GM21381 (cell line): ENCODE results near the gene DNAJC17.

Experiments used
- ATAC-seq: cut with Tn5 transposase; IDR thresholded peaks from one replicate; pipeline ENCODE4 v1.9.1; 2021; ENCODE audit warnings: mild to moderate bottlenecking, moderate library complexity; ENCODE audit not compliant: unreplicated experiment

The DNAJC17 gene

GRCh38 chr15:40767838-40768500 lies 39.3 kb downstream of the DNAJC17 start:
- no peak for ATAC-seq

DNA sequence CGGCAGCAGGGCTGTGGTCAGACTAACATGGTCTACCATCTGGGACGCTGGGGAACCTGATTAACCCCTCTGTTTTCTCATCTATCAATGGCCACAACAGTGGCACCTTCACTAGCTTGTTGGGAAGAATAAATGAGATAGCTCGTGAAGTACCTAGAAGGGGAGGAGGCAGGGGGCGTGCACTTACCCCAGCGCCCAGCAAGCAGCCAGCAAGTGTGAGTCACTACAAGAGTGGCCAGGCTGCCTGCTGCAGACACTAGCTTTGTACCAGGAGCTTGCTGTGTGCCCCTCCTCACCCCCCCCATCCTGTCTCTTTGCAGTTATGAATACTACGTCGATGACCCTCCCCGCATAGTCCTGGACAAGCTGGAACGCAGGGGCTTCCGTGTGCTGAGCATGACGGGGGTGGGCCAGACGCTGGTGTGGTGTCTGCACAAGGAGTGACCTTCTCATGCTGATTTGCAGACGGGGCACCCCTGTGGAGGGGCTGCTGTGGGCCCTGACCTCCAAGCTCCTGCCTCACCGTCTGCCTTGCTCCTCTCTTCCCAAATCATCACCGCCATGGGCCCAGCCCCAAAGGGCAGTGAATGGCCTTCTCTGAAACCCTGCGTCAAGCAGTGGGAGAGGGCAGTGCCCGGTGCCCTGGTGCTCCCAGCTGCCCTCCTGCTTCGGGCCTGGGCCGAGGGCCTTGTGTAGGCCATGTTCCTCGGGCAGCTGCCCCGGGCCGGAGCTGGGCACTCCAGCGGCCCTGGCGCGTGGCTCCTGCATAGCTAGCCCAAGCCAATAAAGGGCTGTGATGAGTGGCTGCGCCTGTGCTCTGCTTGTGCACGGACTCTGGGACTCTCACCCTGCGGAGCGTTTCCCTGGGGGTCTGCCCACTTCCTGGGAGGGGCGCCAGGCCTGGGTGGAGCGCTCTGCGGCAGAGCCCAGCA lies 40.1 kb downstream of the DNAJC17 start:
- ATAC-seq = no peak

GRCh38 chr15:40766194-40766815 lies 41.0 kb downstream of the DNAJC17 start:
- ATAC-seq = no peak

DNA sequence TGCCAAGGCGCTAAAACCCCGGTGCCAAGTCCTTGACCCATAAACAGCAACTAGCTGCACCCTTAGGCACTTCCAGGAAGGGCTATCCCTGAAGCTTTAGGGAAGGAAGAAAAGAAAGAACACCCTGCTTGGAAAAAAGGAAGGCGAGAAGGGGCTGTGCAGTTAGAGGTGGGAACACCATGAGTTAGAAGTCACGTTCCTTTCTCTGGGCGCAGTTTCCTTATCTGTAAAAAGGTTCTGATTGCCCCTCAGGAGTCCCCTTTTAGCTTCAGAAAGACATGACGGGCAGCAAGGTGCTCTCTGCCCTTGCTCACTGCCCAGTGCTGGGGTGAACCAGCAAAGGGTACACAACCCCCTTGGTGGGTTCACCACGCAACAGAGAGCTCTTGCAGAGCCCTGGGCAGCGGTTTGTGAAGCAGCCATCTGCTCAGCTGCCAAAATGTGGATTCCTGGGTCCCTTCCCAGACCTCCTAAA lies 42.6 kb downstream of the DNAJC17 start:
- ATAC-seq = no peak

GRCh38 chr15:40763801-40764628 lies 43.3 kb downstream of the DNAJC17 start, which contains the start of gene GCHFR:
Gene GCHFR, plus strand, starts transcription at chr15:40764068. Its CDS starts 113 bp downstream, at chr15:40764181.
- ATAC-seq = peak; percentile 49

DNA sequence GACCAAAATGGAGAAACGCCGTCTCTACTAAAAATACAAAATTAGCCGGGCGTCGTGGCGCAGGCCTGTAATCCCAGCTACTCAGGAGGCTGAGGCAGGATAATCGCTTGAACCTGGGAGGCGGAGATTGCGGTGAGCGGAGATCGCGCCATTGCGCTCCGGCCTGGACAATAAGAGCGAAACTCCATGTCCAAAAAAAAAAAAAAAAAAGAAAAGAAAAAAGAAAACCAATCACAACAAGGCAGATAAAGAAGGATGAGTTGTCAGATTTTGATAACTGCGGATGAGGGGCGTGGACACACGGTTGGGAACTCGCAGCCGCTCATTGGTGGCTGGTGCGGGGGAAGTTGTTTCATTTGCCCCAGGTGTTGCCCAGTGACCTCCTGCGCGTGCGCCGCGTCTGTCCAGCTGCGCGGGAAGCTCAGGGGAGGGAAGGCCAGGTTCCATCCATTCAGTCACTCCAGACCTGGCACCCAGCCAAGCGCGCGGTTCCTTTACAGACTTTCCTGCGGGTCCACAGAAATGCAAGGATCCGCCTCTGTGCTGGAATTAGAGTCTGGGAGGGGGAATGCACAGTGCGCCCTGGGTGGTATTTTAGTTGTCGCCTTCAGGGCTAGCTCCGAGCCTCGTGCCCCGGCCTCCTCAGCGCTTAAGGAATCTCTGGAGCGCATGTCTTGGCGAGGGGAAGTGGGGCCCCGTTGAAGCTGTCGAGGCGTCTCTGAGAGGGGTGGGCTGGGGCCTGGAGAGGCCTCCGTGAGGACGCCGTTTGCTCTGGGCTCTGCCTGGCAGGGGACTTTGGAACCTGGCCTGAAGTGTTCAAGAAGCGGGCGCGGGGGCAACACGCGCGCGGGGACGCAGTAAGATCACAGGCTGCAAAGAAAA lies 44.1 kb downstream of the DNAJC17 start:
- ATAC-seq = no peak

DNA sequence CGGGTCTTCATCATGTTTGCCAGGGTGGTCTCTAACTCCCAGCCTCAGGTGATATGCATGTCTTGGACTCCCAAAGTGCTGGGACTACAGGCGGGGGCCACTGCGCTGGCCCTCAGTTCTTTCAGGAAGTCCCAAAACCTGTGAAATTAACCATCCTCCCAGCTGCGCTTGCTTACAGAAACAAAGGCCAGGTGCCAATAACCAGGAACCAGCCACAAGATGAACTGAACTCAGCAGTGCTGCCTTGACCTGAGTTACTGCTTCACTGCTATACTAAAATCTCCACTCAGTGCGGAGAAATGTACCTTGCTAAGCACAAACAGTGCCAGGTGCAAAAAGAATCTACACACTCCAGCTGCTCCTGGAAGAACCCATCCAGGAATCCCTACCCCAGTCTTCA lies 47.3 kb downstream of the DNAJC17 start:
- no peak for ATAC-seq

DNA sequence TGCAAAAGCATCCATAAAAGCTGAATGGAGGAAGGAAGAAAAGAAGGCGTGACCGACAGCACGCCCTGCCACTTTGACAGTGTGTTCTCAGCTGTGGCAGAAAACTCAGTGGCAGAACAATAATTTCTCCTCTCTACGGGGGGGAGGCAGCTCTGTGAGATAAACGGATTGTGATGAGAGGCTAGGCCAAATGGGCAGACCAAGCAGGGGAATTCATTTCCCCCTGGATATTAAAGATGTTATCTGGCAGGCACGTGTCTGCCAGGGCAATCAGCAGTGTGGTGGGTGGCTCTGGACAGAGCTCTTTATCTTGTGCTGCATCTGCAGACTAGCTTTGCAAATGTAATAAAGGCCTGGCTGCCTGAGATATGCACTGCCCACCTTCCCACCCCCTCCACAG lies 50.3 kb downstream of the DNAJC17 start:
- ATAC-seq = no peak

- no peak for ATAC-seq
Measured at GRCh38 chr15:40755812-40756208, 51.5 kb downstream of the DNAJC17 start.

GRCh38 chr15:40754883-40755811 lies 52.1 kb downstream of the DNAJC17 start, which contains the start of gene RMDN3:
Gene RMDN3, minus strand, starts transcription at chr15:40755254. Its CDS starts 471 bp downstream, at chr15:40754783.
- peak; percentile 82 for ATAC-seq

- peak; percentile 12 for ATAC-seq
Measured at GRCh38 chr15:40754574-40754882, 52.7 kb downstream of the DNAJC17 start.

GRCh38 chr15:40751745-40752144 lies 55.5 kb downstream of the DNAJC17 start:
- ATAC-seq = no peak

DNA sequence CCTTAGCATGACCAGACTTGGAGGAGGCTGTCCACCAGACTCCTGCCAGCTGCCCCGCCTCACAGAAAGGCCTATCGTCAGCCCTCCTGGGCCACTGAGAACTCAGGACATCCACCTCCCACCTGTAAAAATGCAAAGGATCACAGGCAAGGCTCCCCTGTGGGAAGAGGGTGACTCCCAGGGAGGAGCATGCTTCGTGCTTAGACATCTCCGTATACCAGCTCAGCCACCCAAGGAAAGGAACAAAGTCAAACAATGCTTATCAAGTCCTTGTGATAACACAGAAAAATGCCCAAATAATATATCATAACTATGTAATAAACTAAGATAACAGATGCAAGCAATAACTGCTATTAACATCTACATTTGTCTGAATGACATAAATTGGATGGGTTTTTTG lies 56.4 kb downstream of the DNAJC17 start:
- ATAC-seq = no peak

DNA sequence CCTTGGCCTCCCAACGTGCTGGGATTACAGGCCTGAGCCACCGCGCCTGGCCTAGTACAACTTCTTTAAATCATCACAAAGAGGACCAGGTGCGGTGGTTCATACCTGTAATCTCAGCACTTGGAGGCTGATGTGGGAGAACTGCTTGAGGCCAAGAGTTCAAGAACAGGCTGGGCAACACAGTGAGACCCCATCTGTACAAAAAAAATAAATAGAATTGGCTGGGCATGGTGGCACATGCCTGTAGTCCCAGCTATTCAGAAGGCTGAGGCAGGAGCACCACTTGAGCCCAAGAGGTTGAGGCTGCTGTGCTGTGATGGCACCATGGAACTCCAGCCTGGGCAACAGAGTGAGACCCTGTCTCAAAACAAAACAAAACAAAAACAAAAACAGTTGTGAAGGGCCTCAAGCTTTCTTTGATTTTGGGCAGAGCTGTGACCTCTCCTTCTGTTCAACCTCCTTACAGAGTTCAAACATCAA lies 58.1 kb downstream of the DNAJC17 start:
- ATAC-seq = no peak

DNA sequence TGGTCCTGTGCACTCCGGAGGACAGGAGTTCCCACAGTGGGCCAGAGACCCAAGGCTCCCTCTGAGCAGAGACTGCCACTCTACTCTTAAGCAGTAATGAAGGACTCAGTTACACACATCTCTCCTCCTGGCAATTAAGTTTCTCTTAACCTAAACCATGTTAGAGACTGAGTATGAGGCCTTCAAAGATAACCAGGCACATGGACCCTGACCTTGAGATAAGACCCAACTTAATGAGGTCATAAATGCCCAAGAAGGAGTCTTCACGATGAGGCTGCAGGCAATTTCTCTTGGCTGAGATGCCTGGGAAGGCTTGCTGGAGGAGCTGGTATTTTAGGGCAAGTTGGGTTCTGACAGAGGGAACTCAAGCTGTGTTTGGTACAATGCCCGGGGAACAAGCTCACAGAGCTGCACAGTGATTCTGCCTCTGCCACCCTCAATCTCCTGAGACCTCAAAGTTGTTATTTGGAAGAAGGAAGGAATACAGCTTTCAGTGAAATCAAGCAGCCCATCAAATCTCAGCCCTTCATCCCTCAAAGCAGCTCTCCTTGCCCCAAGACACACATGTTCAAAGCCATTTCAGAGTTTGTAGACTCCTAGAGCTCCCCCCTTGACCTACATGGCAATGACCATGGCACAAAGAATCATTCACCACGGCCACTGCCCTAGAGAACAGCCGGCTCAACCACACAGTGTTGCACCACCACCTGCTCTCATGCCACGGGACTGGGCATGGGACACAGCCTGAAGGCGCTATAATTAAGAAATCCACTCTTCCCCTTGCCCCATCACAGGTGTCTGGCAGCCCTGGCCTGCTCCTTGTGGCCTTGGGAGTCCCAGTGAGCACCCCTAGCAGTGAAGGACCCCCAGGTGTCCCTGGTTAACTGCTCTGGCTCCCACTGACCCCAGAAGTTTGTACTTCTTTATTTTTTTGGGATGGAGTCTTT lies 59.3 kb downstream of the DNAJC17 start:
- no peak for ATAC-seq

DNA sequence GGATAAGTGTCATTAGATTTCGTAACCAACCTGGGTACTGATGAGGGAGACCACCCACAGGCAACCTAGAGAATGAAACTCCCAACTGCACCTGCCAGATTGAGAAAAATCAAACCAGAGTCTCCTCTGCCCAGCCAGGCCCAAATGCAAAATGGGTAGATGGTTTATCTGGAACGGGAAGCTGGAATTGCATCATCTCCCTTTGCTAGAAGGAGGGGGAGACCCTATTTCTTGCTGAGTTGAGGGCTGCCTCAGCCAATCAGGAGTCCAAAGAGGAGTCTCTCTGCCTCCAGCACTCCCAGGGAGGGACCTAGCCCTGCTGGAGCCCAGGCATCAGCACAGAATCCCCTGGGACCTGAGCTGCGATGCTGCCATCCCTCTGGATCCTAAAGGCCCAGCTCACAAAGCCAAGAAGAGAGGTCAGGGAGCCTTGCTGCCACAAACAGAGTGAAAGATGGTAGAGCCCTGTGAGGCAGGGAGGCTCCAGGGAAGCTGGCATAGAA lies 60.3 kb downstream of the DNAJC17 start:
- no peak for ATAC-seq

GRCh38 chr15:40744815-40745152 lies 62.5 kb downstream of the DNAJC17 start:
- ATAC-seq = no peak
